A204.1 (cell line): ENCODE measurements around the gene LMF1.
"Not testable (repeated sequence)": the region's sequence is repeated elsewhere in the genome, so short reads cannot be mapped to it uniquely, and the experiment has no call there.

Experiments used
- FAIRE-seq: peaks from 2 replicates; lab custom pipeline; 2012; peaks lifted over from hg19 to GRCh38; lab: Jason Lieb, UNC

The LMF1 gene

GRCh38 chr16:970386-970765 lies 408 bp downstream of the LMF1 start:
- FAIRE-seq, result no peak

- no peak for FAIRE-seq
Observed at GRCh38 chr16:969508-970385, 1.0 kb downstream of the LMF1 start.

- FAIRE-seq, result no peak
Observed at GRCh38 chr16:968620-969019, 2.2 kb downstream of the LMF1 start.

- FAIRE-seq, result no peak
Observed at GRCh38 chr16:967546-968295, 3.1 kb downstream of the LMF1 start.

- no peak for FAIRE-seq
Observed at GRCh38 chr16:967077-967541, 3.7 kb downstream of the LMF1 start.

GRCh38 chr16:966505-966904 lies 4.3 kb downstream of the LMF1 start:
- FAIRE-seq, result no peak

- FAIRE-seq, result no peak
Observed at GRCh38 chr16:966035-966434, 4.7 kb downstream of the LMF1 start.

- no peak for FAIRE-seq
Observed at GRCh38 chr16:965487-965886, 5.3 kb downstream of the LMF1 start.

GRCh38 chr16:965036-965395 lies 5.8 kb downstream of the LMF1 start:
- FAIRE-seq, result no peak

- FAIRE-seq, result no peak
Observed at GRCh38 chr16:964356-965035, 6.3 kb downstream of the LMF1 start.

GRCh38 chr16:963913-964312 lies 6.9 kb downstream of the LMF1 start:
- no peak for FAIRE-seq

GRCh38 chr16:962901-963814 lies 7.6 kb downstream of the LMF1 start:
- FAIRE-seq, result no peak

GRCh38 chr16:962366-962765 lies 8.4 kb downstream of the LMF1 start:
- no peak for FAIRE-seq

- no peak for FAIRE-seq
Observed at GRCh38 chr16:959232-960040, 11.3 kb downstream of the LMF1 start.

- not testable (repeated sequence) for FAIRE-seq
Observed at GRCh38 chr16:955766-956165, 15.0 kb downstream of the LMF1 start.

- not testable (repeated sequence) for FAIRE-seq
Observed at GRCh38 chr16:953818-954217, 17.0 kb downstream of the LMF1 start.

GRCh38 chr16:952321-952720 lies 18.5 kb downstream of the LMF1 start:
- no peak for FAIRE-seq

GRCh38 chr16:951660-952301 lies 19.0 kb downstream of the LMF1 start:
- FAIRE-seq, result no peak

GRCh38 chr16:950733-951573 lies 19.8 kb downstream of the LMF1 start:
- FAIRE-seq, result not testable (repeated sequence)

GRCh38 chr16:948767-949166 lies 22.0 kb downstream of the LMF1 start:
- FAIRE-seq, result not testable (repeated sequence)
